AG09319 (cell line): Measurements from ENCODE around the gene MRPL55.
A peak's percentile ranks its signal among the peaks of the same experiment; 100 is the strongest.

Experiments used
- DNase-seq: peaks from one replicate; pipeline ENCODE4 v3.0.0-alpha.2; 2010; ENCODE audit warnings: low read depth; ENCODE audit errors: extremely low read depth
- CTCF ChIP-seq: IDR thresholded peaks from 2 replicates; pipeline ENCODE4 v1.5.1; 2011; ENCODE audit warnings: low read depth, mild to moderate bottlenecking, inconsistent platforms, low read length, moderate library complexity

The MRPL55 gene

GRCh38 chr1:228085287-228085951 lies 23.7 kb downstream of the MRPL55 start:
- no peak for TF ChIP-seq CTCF
- DNase-seq: peak; percentile 41

- no peak for TF ChIP-seq CTCF
- no peak for DNase-seq
These were observed 24.3 kb downstream of the MRPL55 start for GRCh38 chr1:228084797-228085196.

- TF ChIP-seq CTCF: no peak
- no peak for DNase-seq
These were observed 24.8 kb downstream of the MRPL55 start for GRCh38 chr1:228084325-228084724.

GRCh38 chr1:228083871-228084278 lies 25.2 kb downstream of the MRPL55 start:
- no peak for TF ChIP-seq CTCF
- DNase-seq: no peak

- no peak for TF ChIP-seq CTCF
- DNase-seq: no peak
These were observed 25.9 kb downstream of the MRPL55 start for GRCh38 chr1:228082918-228083870.

GRCh38 chr1:228082214-228082917 lies 26.7 kb downstream of the MRPL55 start, which contains the start of gene ARF1:
TSS of gene ARF1 (plus strand) at chr1:228082708. CDS start at chr1:228097115, 14,407 bp downstream.
- TF ChIP-seq CTCF: no peak
- DNase-seq: peak; percentile 89
